OCI-LY7 (cell line): ENCODE data around the gene C1GALT1C1. TPM values are rescaled to one million over a fixed set of nuclear protein-coding genes. Genes with fewer than 3 reads are reported as not detected.

Source experiments
- BruUV-seq: library from RNA; stranded (reverse); fragments of 400-500 nt; replicated peaks from 2 replicates; lab custom pipeline; 2021; lab: Mats Ljungman, UMichigan
- CTCF ChIA-PET: fragments of 300-600 bp; sonication (Branson Sonifier 250); formaldehyde crosslinking; loops from one replicate; lab custom pipeline; 2022; ENCODE audit warnings: antibody characterized with exemption; ENCODE audit not compliant: unreplicated experiment; lab: Charles Lee
- POLR2A ChIA-PET: fragments of 300-600 bp; sonication (Branson Sonifier 250); formaldehyde crosslinking; loops from one replicate; lab custom pipeline; 2022; ENCODE audit warnings: antibody characterized with exemption; lab: Charles Lee
- DNase-seq: peaks from one replicate; pipeline ENCODE4 v3.0.0-alpha.2; 2015; ENCODE audit warnings: low spot score
- H2AFZ ChIP-seq: fragments of 200-600 bp; sonication (generic), shearing (Covaris generic); 2 replicates; pipeline ENCODE4 v1.6.1; 2014; ENCODE audit warnings: mild to moderate bottlenecking, antibody characterized with exemption, low read length, moderate library complexity
- H3K27ac ChIP-seq: fragments of 200-600 bp; sonication (generic); 2 replicates; pipeline ENCODE4 v1.5.1; 2014; ENCODE audit warnings: mixed run types, low read depth, mild to moderate bottlenecking, moderate library complexity, low read length, inconsistent platforms; ENCODE audit not compliant: poor library complexity, severe bottlenecking
- H3K36me3 ChIP-seq: fragments of 200-600 bp; sonication (generic); 2 replicates; pipeline ENCODE4 v1.6.1; 2014; ENCODE audit warnings: mild to moderate bottlenecking, antibody characterized with exemption, low read length, moderate library complexity, mixed read lengths; ENCODE audit not compliant: insufficient read depth
- H3K4me1 ChIP-seq: fragments of 200-600 bp; sonication (generic); 2 replicates; pipeline ENCODE4 v1.5.1; 2014; ENCODE audit warnings: mild to moderate bottlenecking, low read length; ENCODE audit not compliant: insufficient read depth, poor library complexity, severe bottlenecking
- H3K4me2 ChIP-seq: fragments of 200-600 bp; sonication (generic); 2 replicates; pipeline ENCODE4 v1.6.1; 2014; ENCODE audit warnings: mild to moderate bottlenecking, low read length
- H3K4me3 ChIP-seq: fragments of 200-600 bp; sonication (generic); 2 replicates; pipeline ENCODE4 v1.5.1; 2014; ENCODE audit warnings: mild to moderate bottlenecking, low read depth, low read length; ENCODE audit not compliant: poor library complexity, severe bottlenecking
- H3K79me2 ChIP-seq: fragments of 200-600 bp; sonication (generic); 2 replicates; pipeline ENCODE4 v1.6.1; 2016; ENCODE audit warnings: low read depth, mild to moderate bottlenecking, low read length, moderate library complexity, mixed read lengths; ENCODE audit not compliant: insufficient read depth
- H3K9me2 ChIP-seq: fragments of 200-600 bp; sonication (generic); 2 replicates; pipeline ENCODE4 v1.6.1; 2016; ENCODE audit warnings: mild to moderate bottlenecking, low read length, mixed read lengths; ENCODE audit not compliant: insufficient read depth
- H3K9me3 ChIP-seq: fragments of 200-600 bp; sonication (generic); 2 replicates; pipeline ENCODE4 v1.6.1; 2014; ENCODE audit warnings: mild to moderate bottlenecking, mixed run types, low read length, mixed read lengths
- H4K20me1 ChIP-seq: fragments of 200-600 bp; sonication (generic); 2 replicates; pipeline ENCODE4 v1.6.1; 2014; ENCODE audit warnings: mild to moderate bottlenecking, antibody characterized with exemption, low read length, moderate library complexity, mixed read lengths; ENCODE audit not compliant: insufficient read depth
- CTCF ChIP-seq: fragments of 200-600 bp; sonication (generic); conservative IDR thresholded peaks from 2 replicates; pipeline ENCODE4 v1.5.1; 2014; ENCODE audit warnings: mild to moderate bottlenecking, antibody characterized with exemption, low read length, moderate library complexity, mixed read lengths
- EZH2phosphoT487 ChIP-seq: fragments of 200-600 bp; sonication (generic); IDR thresholded peaks from 2 replicates; pipeline ENCODE4 v1.6.1; 2018; ENCODE audit warnings: low read depth, borderline replicate concordance, mild to moderate bottlenecking, mixed run types, antibody characterized with exemption, low read length, moderate library complexity, mixed read lengths
- intact Hi-C: fragments of 100-400 bp; cut with micrococcal nuclease; formaldehyde crosslinking; loops from one replicate; pipeline ENCODE4 v1.10.0; 2022; ENCODE audit not compliant: unreplicated experiment
- total RNA-seq, 2 experiments: library from RNA; depleted of rRNA in 1 of 2; stranded (reverse); fragments of >200 nt in 1 of 2; shearing (Covaris generic) in 1 of 2; gene quantifications; 2 replicates each; pipeline ENCODE4 v1.2.3, GENCODE V29; 2014 to 2022

The C1GALT1C1 gene
- total RNA-seq, 2 experiments from 2014 or later: 10.9 to 16.5 TPM

DNA sequence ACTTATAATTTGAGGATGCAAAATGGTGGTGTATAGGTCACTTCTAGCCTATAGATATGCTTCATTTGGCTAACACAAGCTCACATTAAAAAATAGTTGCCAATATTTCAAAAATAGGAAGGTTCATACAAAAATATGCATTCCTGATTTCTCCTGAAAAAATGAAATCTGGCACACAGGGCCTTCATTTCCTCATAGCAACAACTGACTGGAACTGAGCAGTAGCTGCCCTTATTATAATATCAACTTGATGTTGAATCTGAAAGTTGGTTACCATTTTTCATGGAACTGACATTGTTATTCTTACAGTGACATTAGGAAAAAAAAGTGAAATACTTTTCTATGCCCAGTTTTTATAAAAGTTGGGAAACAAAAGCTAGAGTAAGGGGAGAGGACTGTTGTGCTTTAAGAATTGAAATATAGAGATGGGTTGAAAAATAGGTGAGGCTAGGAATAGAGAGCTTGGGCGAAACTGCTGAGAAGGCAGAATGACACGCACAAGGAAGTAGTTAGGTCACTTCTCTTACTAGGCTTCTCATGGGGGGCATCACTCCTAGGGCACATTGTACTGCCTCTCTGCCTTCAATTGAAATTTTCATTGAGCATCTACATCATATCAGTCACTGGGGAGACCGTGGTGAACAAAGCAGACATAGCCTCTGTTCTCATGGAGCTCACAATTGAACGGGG, 43.1 kb upstream of the C1GALT1C1 start:
- ChIA-PET CTCF (interaction anchor here (0.6 kb wide), 2 partner anchors 24 to 57 kb away, joined by 3 read pairs; no protein-coding TSS in a partner anchor), POLR2A (no interaction called here)
- no peaks in the 10 kb centered on the region; the same call in 1 of the 2 replicates for H3K36me3 ChIP-seq
- no peaks in the 10 kb centered on the region for H4K20me1 ChIP-seq
- H3K4me3 ChIP-seq: no peak overlapping the region
- no peak overlapping the region for H3K27ac ChIP-seq
- H3K4me2 ChIP-seq: no peak overlapping the region
- H3K9me3 ChIP-seq: no peaks in the 10 kb centered on the region
- no peaks in the 10 kb centered on the region for H3K4me1 ChIP-seq
- BruUV-seq: no TSS peak
- intact Hi-C loops: no loop called here
- H3K9me2 ChIP-seq: no peaks in the 10 kb centered on the region
- TF ChIP-seq EZH2phosphoT487 (no peak), CTCF (no peak)
- no peak overlapping the region for H2AFZ ChIP-seq
- no peaks in the 10 kb centered on the region for H3K79me2 ChIP-seq
- DNase-seq: no peak

GRCh38 chrX:120672389-120672788, 42.5 kb upstream of the C1GALT1C1 start:
- H3K79me2 ChIP-seq: no peaks in the 10 kb centered on the region
- no peak overlapping the region for H3K27ac ChIP-seq
- no peak overlapping the region for H3K4me3 ChIP-seq
- ChIA-PET POLR2A (interaction anchor here (0.9 kb wide), 1 partner anchor 10 kb away, joined by 4 read pairs; no protein-coding TSS in a partner anchor), CTCF (no interaction called here)
- no TSS peak for BruUV-seq
- no peaks in the 10 kb centered on the region for H4K20me1 ChIP-seq
- no peaks in the 10 kb centered on the region for H3K4me1 ChIP-seq
- H2AFZ ChIP-seq: no peak overlapping the region
- H3K9me3 ChIP-seq: no peaks in the 10 kb centered on the region
- H3K4me2 ChIP-seq: no peak overlapping the region
- DNase-seq: no peak
- intact Hi-C loops: no loop called here
- H3K9me2 ChIP-seq: no peaks in the 10 kb centered on the region
- TF ChIP-seq EZH2phosphoT487 (no peak), CTCF (no peak)
- H3K36me3 ChIP-seq: no peaks in the 10 kb centered on the region; the same call in 1 of the 2 replicates

DNA sequence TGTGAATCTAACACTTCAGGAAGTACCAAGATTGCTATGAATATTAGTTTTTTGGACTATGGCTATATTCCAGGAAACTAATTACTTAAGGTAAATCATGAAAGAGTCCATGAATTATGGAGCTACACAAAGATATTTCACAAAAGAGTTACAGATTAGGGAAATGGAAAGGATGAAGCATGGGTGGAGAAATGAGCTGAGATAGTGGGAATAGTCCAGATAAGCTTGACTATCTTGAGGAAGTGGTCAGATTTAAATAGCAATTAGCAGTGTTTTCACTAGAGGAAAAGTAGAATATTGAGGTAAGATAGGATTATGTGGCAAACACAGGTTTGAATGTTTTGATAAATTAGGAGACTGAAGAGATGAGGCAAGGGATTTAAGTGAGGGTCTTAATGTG, 42.1 kb upstream of the C1GALT1C1 start:
- no peaks in the 10 kb centered on the region for H3K79me2 ChIP-seq
- H3K36me3 ChIP-seq: no peaks in the 10 kb centered on the region; the same call in 1 of the 2 replicates
- no peak for TF ChIP-seq CTCF
- TF ChIP-seq EZH2phosphoT487: no peak
- CTCF ChIA-PET: no interaction called here
- no peak overlapping the region for H3K4me2 ChIP-seq
- H3K9me3 ChIP-seq: no peaks in the 10 kb centered on the region
- BruUV-seq: no TSS peak
- no peaks in the 10 kb centered on the region for H4K20me1 ChIP-seq
- intact Hi-C loops: no loop called here
- no peaks in the 10 kb centered on the region for H3K9me2 ChIP-seq
- POLR2A ChIA-PET: interaction anchor here (0.9 kb wide), 1 partner anchor 10 kb away, joined by 4 read pairs; no protein-coding TSS in a partner anchor
- no peaks in the 10 kb centered on the region for H3K4me1 ChIP-seq
- H2AFZ ChIP-seq: no peak overlapping the region
- DNase-seq: no peak
- H3K27ac ChIP-seq: no peak overlapping the region
- H3K4me3 ChIP-seq: no peak overlapping the region
